ENCODE results near the gene MEGF8.

MEGF8 gene

GRCh38 chr19:42363614-42364346 is 38.3 kb downstream of the MEGF8 start:
- peak; percentile 25 to 52 for DNase-seq (ENCODE audit: low read depth in 1 of 2, low spot score in 1 of 2)
- TF ChIP-seq GABPA (IDR thresholded peaks at IDR 0.05; ENCODE audit: low read depth) (no peak), CTCF (IDR thresholded peaks at IDR 0.05; ENCODE audit: insufficient read depth, low read length) (no peak), POLR2AphosphoS5 (IDR thresholded peaks at IDR 0.05; ENCODE audit: low read depth) (no peak), SPI1 (IDR thresholded peaks at IDR 0.05; ENCODE audit: borderline replicate concordance, low read depth) (peak; percentile 57; the same call in 1 of the 2 replicates)
- H3K27me3 ChIP-seq (ENCODE audit: insufficient read depth, poor library complexity, severe bottlenecking) = no peaks in the 10 kb centered on the region
- H3K27ac ChIP-seq (replicated peaks) = no peak overlapping the region
- no peak overlapping the region for H3K4me3 ChIP-seq (replicated peaks; ENCODE audit: insufficient read depth, low read length)

- H3K4me3 ChIP-seq (replicated peaks; ENCODE audit: insufficient read depth, low read length) = no peak overlapping the region
- DNase-seq (ENCODE audit: low read depth in 1 of 2, low spot score in 1 of 2) = no peak
- TF ChIP-seq SPI1 (IDR thresholded peaks at IDR 0.05; ENCODE audit: borderline replicate concordance, low read depth) (no peak), CTCF (IDR thresholded peaks at IDR 0.05; ENCODE audit: insufficient read depth, low read length) (no peak), REST (IDR thresholded peaks at IDR 0.05; ENCODE audit: insufficient replicate concordance, low read depth) (no peak), GABPA (IDR thresholded peaks at IDR 0.05; ENCODE audit: low read depth) (no peak), POLR2AphosphoS5 (IDR thresholded peaks at IDR 0.05; ENCODE audit: low read depth) (no peak)
- H3K27me3 ChIP-seq (ENCODE audit: insufficient read depth, poor library complexity, severe bottlenecking) = no peaks in the 10 kb centered on the region
- no peak overlapping the region for H3K27ac ChIP-seq (replicated peaks)
Observed at GRCh38 chr19:42366673-42367072, 41.2 kb downstream of the MEGF8 start.

- H3K4me3 ChIP-seq (replicated peaks; ENCODE audit: insufficient read depth, low read length) = no peak overlapping the region
- no peak for TF ChIP-seq POLR2AphosphoS5 (IDR thresholded peaks at IDR 0.05; ENCODE audit: low read depth)
- no peak for TF ChIP-seq SPI1 (IDR thresholded peaks at IDR 0.05; ENCODE audit: borderline replicate concordance, low read depth)
- no peak for TF ChIP-seq REST (IDR thresholded peaks at IDR 0.05; ENCODE audit: insufficient replicate concordance, low read depth)
- TF ChIP-seq GABPA (IDR thresholded peaks at IDR 0.05; ENCODE audit: low read depth) = no peak
- TF ChIP-seq CTCF (IDR thresholded peaks at IDR 0.05; ENCODE audit: insufficient read depth, low read length) = no peak
- DNase-seq (ENCODE audit: low read depth in 1 of 2, low spot score in 1 of 2) = no peak
Observed at GRCh38 chr19:42367929-42368328, 42.5 kb downstream of the MEGF8 start.

More at GRCh38 chr19:42367929-42368328, 42.5 kb downstream of the MEGF8 start:
- no peak overlapping the region for H3K27ac ChIP-seq (replicated peaks)
- no peaks in the 10 kb centered on the region for H3K27me3 ChIP-seq (ENCODE audit: insufficient read depth, poor library complexity, severe bottlenecking)

Data from HL-60 (cell line).